Measurements from ENCODE around the gene CARS2.

Gene CARS2

DNA sequence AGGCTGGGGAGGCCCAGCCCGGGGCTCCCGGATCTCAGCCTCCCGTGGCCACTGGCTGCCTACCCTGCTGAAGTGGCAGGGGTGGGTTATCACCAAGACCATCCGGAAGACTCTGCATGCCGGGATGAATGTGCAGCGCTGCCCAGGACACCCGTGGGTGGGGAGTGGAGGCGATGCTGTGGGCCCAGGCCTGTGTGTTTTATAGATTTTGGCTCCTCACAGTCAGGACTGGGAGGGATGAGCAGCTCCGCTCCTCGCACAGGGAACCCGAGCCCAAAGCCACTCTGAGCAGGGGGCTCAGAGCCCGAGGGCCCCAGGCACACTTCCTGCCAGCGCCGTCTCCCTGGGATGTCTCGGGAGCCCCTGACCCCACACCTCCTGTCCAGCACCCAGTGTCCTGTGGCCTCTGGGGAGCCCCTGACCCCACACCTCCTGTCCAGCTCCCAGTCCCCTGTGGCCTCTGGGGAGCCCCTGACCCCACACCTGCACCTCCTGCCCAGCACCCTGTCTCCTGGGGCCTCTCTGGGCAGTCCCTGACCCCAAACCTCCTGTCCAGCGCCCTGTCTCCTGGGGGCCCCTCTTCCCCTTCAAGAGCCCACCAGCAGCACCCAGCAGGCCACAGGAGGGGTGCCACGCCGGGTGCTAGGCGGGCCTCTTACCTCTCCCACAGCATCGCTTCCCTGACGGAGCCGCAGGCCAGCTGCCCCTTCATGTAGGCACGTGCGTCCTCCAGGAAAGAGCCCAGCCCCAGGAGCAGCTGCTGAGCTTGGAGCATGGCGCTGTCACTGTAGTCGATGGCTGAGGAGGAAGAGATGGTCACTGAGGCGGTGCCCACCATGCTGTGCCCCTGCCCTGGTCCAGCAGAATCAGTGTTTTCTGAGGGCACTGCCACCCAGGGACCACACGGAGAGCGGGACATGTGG, 59.2 kb downstream of the CARS2 start:
- no peak overlapping the region for H3K4me2 ChIP-seq
- H3K27me3 ChIP-seq (ENCODE audit: insufficient read depth, low read depth), result no peaks in the 10 kb centered on the region
- H3K79me2 ChIP-seq (ENCODE audit: insufficient read depth, low read depth), result no peaks in the 10 kb centered on the region
- H3K27ac ChIP-seq, result no peak overlapping the region
- no peak overlapping the region for H2AFZ ChIP-seq (ENCODE audit: low read depth)
- H3K36me3 ChIP-seq (ENCODE audit: insufficient read depth), result no peaks in the 10 kb centered on the region
- no peaks in the 10 kb centered on the region for H4K20me1 ChIP-seq (ENCODE audit: insufficient read depth)
- H3K9ac ChIP-seq, result no peak overlapping the region
- TF ChIP-seq, protein P1, sequence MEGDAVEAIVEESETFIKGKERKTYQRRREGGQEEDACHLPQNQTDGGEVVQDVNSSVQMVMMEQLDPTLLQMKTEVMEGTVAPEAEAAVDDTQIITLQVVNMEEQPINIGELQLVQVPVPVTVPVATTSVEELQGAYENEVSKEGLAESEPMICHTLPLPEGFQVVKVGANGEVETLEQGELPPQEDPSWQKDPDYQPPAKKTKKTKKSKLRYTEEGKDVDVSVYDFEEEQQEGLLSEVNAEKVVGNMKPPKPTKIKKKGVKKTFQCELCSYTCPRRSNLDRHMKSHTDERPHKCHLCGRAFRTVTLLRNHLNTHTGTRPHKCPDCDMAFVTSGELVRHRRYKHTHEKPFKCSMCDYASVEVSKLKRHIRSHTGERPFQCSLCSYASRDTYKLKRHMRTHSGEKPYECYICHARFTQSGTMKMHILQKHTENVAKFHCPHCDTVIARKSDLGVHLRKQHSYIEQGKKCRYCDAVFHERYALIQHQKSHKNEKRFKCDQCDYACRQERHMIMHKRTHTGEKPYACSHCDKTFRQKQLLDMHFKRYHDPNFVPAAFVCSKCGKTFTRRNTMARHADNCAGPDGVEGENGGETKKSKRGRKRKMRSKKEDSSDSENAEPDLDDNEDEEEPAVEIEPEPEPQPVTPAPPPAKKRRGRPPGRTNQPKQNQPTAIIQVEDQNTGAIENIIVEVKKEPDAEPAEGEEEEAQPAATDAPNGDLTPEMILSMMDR (conservative IDR thresholded peaks at IDR 0.05; ENCODE audit: low read depth, low read length), result no peak
- no peak overlapping the region for H3K4me3 ChIP-seq (IDR thresholded peaks at IDR 0.05; ENCODE audit: insufficient read depth, low read depth, low read length)
- H3K4me1 ChIP-seq (ENCODE audit: low read depth, poor library complexity, severe bottlenecking), result peaks cover 6% of the 10 kb centered on the region

DNA sequence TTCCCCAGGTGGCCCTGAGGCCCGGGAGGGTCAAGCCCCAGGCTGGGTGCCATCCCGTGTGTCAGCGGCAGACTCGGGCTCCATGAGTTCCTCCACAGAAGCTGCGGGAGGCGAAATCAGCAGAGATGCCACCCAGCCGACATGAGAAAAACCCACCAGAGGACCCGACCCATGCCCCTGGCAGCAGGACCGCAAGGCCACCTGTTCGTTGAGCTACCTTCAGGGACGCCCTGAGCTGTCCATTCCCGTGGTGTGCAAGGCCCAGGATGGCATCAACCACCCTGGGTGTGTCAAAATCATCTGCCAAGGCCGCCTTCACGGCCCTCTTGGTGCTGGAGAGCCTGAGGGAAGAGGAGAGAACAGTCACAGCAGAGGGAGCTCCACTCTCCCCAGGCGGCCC, 60.2 kb downstream of the CARS2 start:
- Histone ChIP-seq H3K4me1 (ENCODE audit: low read depth, poor library complexity, severe bottlenecking) (peaks cover 6% of the 10 kb centered on the region), H3K4me3 (IDR thresholded peaks at IDR 0.05; ENCODE audit: insufficient read depth, low read depth, low read length) (no peak overlapping the region), H2AFZ (ENCODE audit: low read depth) (no peak overlapping the region), H3K27me3 (ENCODE audit: insufficient read depth, low read depth) (no peaks in the 10 kb centered on the region), H3K9ac (no peak overlapping the region), H4K20me1 (ENCODE audit: insufficient read depth) (no peaks in the 10 kb centered on the region), H3K27ac (no peak overlapping the region), H3K36me3 (ENCODE audit: insufficient read depth) (no peaks in the 10 kb centered on the region), H3K79me2 (ENCODE audit: insufficient read depth, low read depth) (no peaks in the 10 kb centered on the region), H3K4me2 (no peak overlapping the region)
- TF ChIP-seq, protein P1 (conservative IDR thresholded peaks at IDR 0.05; ENCODE audit: low read depth, low read length), result no peak

DNA sequence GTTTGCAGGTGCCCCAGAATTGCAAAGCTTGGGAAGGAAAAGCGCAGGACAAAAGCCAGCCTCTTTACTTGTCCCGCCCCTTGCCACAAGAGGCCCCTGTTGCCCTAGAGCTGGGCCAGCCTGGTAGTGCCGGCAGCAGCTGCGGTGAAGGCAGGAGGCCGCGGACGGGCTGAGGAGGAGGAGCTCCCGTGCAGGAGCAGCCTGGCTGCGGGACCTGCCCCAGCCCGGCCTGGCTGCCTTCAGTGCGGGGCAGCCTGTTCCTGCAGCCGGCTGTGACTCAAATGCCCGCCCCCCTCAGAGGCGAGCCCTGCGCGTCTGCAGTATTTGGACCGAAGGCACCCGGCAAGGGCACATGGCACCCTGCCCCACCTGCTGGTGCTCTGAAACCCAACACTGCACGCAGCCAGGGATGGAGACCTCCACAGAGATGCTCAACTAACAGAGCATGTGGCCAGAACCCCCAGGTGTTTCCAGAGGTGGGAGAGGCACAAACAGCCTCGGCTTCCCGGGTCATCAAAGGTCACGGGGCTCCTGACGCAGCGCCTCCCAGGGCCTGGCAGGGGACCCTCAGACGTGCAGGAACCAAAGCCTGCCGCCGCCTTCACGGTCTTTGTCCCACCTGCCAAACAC, 60.9 kb downstream of the CARS2 start:
- Histone ChIP-seq H3K4me3 (IDR thresholded peaks at IDR 0.05; ENCODE audit: insufficient read depth, low read depth, low read length) (no peak overlapping the region), H3K4me1 (ENCODE audit: low read depth, poor library complexity, severe bottlenecking) (peaks cover 6% of the 10 kb centered on the region), H3K27ac (no peak overlapping the region), H3K9ac (no peak overlapping the region), H3K4me2 (no peak overlapping the region), H3K36me3 (ENCODE audit: insufficient read depth) (no peaks in the 10 kb centered on the region), H4K20me1 (ENCODE audit: insufficient read depth) (no peaks in the 10 kb centered on the region), H3K79me2 (ENCODE audit: insufficient read depth, low read depth) (no peaks in the 10 kb centered on the region), H2AFZ (ENCODE audit: low read depth) (no peak overlapping the region), H3K27me3 (ENCODE audit: insufficient read depth, low read depth) (no peaks in the 10 kb centered on the region)
- TF ChIP-seq, protein P1 (conservative IDR thresholded peaks at IDR 0.05; ENCODE audit: low read depth, low read length), result no peak

DNA sequence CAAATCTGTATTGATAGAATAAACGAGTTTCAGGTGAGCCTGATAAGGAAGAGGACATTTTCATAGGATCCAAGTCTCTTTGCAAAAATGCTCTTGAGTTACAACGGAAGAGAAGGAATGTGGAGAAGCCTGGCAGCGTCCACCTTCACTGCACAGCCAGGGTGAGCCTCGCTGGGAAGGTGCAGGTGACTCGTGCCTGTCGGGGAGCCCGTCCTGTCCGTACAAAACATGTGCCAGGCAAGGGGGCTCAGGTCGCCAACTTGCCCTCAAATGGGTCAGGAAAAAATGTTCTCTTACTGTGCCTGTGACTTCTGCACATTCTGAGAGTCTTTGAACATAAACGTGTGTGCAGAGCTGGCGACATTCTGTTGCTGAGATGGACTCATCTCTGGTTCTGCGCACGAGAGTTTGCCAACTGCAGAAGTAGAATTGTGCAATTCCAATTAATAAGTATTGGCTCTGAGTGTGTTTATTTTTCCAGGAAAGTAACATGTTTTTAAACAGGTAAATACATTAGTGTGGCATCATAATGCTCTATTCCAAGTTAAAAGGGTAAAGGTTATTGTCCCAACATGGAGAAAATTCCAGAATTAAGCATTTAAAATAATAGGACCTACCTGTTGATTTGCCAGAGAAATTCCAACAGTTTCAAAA, 62.0 kb downstream of the CARS2 start:
- Histone ChIP-seq H3K79me2 (ENCODE audit: insufficient read depth, low read depth) (no peaks in the 10 kb centered on the region), H3K9ac (no peak overlapping the region), H3K4me3 (IDR thresholded peaks at IDR 0.05; ENCODE audit: insufficient read depth, low read depth, low read length) (no peak overlapping the region), H3K4me2 (no peak overlapping the region), H3K27ac (no peak overlapping the region), H3K4me1 (ENCODE audit: low read depth, poor library complexity, severe bottlenecking) (peaks cover 6% of the 10 kb centered on the region), H2AFZ (ENCODE audit: low read depth) (no peak overlapping the region), H3K27me3 (ENCODE audit: insufficient read depth, low read depth) (no peaks in the 10 kb centered on the region), H4K20me1 (ENCODE audit: insufficient read depth) (no peaks in the 10 kb centered on the region), H3K36me3 (ENCODE audit: insufficient read depth) (no peaks in the 10 kb centered on the region)
- TF ChIP-seq, protein P1 (conservative IDR thresholded peaks at IDR 0.05; ENCODE audit: low read depth, low read length), result no peak

Data from KMS-11 (cell line).